HEK293 (cell line): Measurements from ENCODE around the gene ZBTB22.

ENCODE experiments used
- CTCF ChIP-seq: fragments of 450-650 bp; formaldehyde crosslinking; IDR thresholded peaks from 2 replicates; pipeline ENCODE4 v1.5.1; 2016; ENCODE audit warnings: missing biosample characterization, missing genetic modification characterization
- REST ChIP-seq: fragments of 450-650 bp; formaldehyde crosslinking; IDR thresholded peaks from 2 replicates; pipeline ENCODE4 v1.5.1; 2016; ENCODE audit warnings: missing biosample characterization, missing genetic modification characterization
- ZBTB44 ChIP-seq: fragments of 450-650 bp; IDR thresholded peaks from 2 replicates; pipeline ENCODE4 v1.5.1; 2018; ENCODE audit warnings: missing biosample characterization, mild to moderate bottlenecking, missing genetic modification characterization
- ZBTB7A ChIP-seq: fragments of 450-650 bp; formaldehyde crosslinking; IDR thresholded peaks from 2 replicates; pipeline ENCODE4 v1.5.1; 2016; ENCODE audit warnings: low read depth, missing biosample characterization, missing genetic modification characterization
- ZFHX2 ChIP-seq: fragments of 450-650 bp; formaldehyde crosslinking; conservative IDR thresholded peaks from 2 replicates; pipeline ENCODE4 v1.5.1; 2016; ENCODE audit warnings: missing biosample characterization, missing genetic modification characterization
- ZNF175 ChIP-seq: fragments of 450-650 bp; formaldehyde crosslinking; IDR thresholded peaks from 2 replicates; pipeline ENCODE4 v1.5.1; 2016; ENCODE audit warnings: missing biosample characterization, missing genetic modification characterization
- ZNF184 ChIP-seq: fragments of 450-650 bp; IDR thresholded peaks from 2 replicates; pipeline ENCODE4 v1.5.1; 2018; ENCODE audit warnings: missing biosample characterization, mild to moderate bottlenecking, missing genetic modification characterization
- ZNF280C ChIP-seq: fragments of 450-650 bp; formaldehyde crosslinking; IDR thresholded peaks from 2 replicates; pipeline ENCODE4 v1.5.1; 2016; ENCODE audit warnings: missing biosample characterization, missing genetic modification characterization
- ZNF488 ChIP-seq: fragments of 450-650 bp; formaldehyde crosslinking; IDR thresholded peaks from 2 replicates; pipeline ENCODE4 v1.5.1; 2016; ENCODE audit warnings: missing biosample characterization, missing genetic modification characterization
- ZNF76 ChIP-seq: fragments of 450-650 bp; formaldehyde crosslinking; IDR thresholded peaks from 2 replicates; pipeline ENCODE4; 2016; ENCODE audit warnings: low read depth, missing biosample characterization, missing genetic modification characterization, borderline replicate concordance
- ZSCAN30 ChIP-seq: fragments of 450-650 bp; IDR thresholded peaks from 2 replicates; pipeline ENCODE4 v1.5.1; 2018; ENCODE audit warnings: missing biosample characterization, mild to moderate bottlenecking, missing genetic modification characterization, moderate library complexity

- TF ChIP-seq ZBTB44 (tag by site-specific recombination) (no peak), ZNF488 (tag by site-specific recombination) (no peak), ZNF76 (tag by site-specific recombination) (no peak), CTCF (tag by site-specific recombination) (no peak), REST (tag by site-specific recombination) (no peak), ZNF184 (tag by site-specific recombination) (no peak), ZNF175 (tag by site-specific recombination) (no peak), ZFHX2 (tag by site-specific recombination) (no peak), ZNF280C (tag by site-specific recombination) (no peak), ZSCAN30 (tag by site-specific recombination) (no peak), ZBTB7A (tag by site-specific recombination) (no peak)
These were observed 24.4 kb downstream of the ZBTB22 start for GRCh38 chr6:33292996-33293682.
